Mesendoderm (in vitro differentiated cells): ENCODE results near the gene SUCO.
A peak's percentile ranks its signal among the peaks of the same experiment; 100 is the strongest.

Source experiments
- DNase-seq: peaks from one replicate; pipeline ENCODE4 v3.0.0; 2013
- H2AK5ac ChIP-seq: 2 replicates; pipeline ENCODE4 v1.6.1; 2013; ENCODE audit warnings: low read length, inconsistent platforms
- H2BK120ac ChIP-seq: 2 replicates; pipeline ENCODE4 v1.6.1; 2013; ENCODE audit warnings: low read depth, mild to moderate bottlenecking, low read length, moderate library complexity, mixed read lengths
- H2BK15ac ChIP-seq: replicated peaks from 2 replicates; pipeline ENCODE4 v1.6.1; 2013; ENCODE audit warnings: low read depth, mild to moderate bottlenecking, moderate library complexity
- H2BK5ac ChIP-seq: 2 replicates; pipeline ENCODE4 v1.6.1; 2013; ENCODE audit warnings: low read length, inconsistent platforms
- H3K18ac ChIP-seq: 2 replicates; pipeline ENCODE4 v1.6.1; 2013; ENCODE audit warnings: mild to moderate bottlenecking, low read length, mixed read lengths
- H3K23ac ChIP-seq: one replicate; pipeline ENCODE4 v1.6.1; 2013; ENCODE audit warnings: low read length
- H3K27ac ChIP-seq: 2 replicates; pipeline ENCODE4 v1.5.1; 2013; ENCODE audit warnings: low read depth, mild to moderate bottlenecking, inconsistent platforms, low read length, moderate library complexity
- H3K27me3 ChIP-seq: 2 replicates; pipeline ENCODE4 v1.6.1; 2013; ENCODE audit warnings: low read length, control low read depth, mild to moderate bottlenecking, inconsistent platforms; ENCODE audit not compliant: insufficient read depth, poor library complexity
- H3K36me3 ChIP-seq: 2 replicates; pipeline ENCODE4 v1.6.1; 2013; ENCODE audit warnings: low read length, inconsistent platforms; ENCODE audit not compliant: control insufficient read depth, insufficient read depth
- H3K4ac ChIP-seq: one replicate; pipeline ENCODE4 v1.6.1; 2013; ENCODE audit warnings: low read depth, mild to moderate bottlenecking, low read length, moderate library complexity
- H3K4me1 ChIP-seq: 2 replicates; pipeline ENCODE4 v1.6.1; 2013; ENCODE audit warnings: low read depth, low read length, inconsistent platforms; ENCODE audit not compliant: control insufficient read depth
- H3K4me2 ChIP-seq: 2 replicates; pipeline ENCODE4 v1.6.1; 2013; ENCODE audit warnings: low read length
- H3K4me3 ChIP-seq: 2 replicates; pipeline ENCODE4 v1.5.1; 2013; ENCODE audit warnings: mild to moderate bottlenecking, low read length
- H3K56ac ChIP-seq: one replicate; pipeline ENCODE4 v1.6.1; 2013; ENCODE audit warnings: low read length
- H3K79me1 ChIP-seq: 2 replicates; pipeline ENCODE4 v1.6.1; 2013; ENCODE audit warnings: low read length, inconsistent platforms
- H3K79me2 ChIP-seq: 2 replicates; pipeline ENCODE4 v1.6.1; 2013; ENCODE audit warnings: mild to moderate bottlenecking, low read length; ENCODE audit not compliant: control insufficient read depth, insufficient read depth
- H3K9ac ChIP-seq: 2 replicates; pipeline ENCODE4 v1.6.1; 2013; ENCODE audit warnings: low read length, inconsistent platforms
- H4K5ac ChIP-seq: one replicate; pipeline ENCODE4 v1.6.1; 2013; ENCODE audit warnings: low read length
- H4K8ac ChIP-seq: one replicate; pipeline ENCODE4 v1.6.1; 2013; ENCODE audit warnings: low read depth, mild to moderate bottlenecking, control low read depth, low read length, moderate library complexity
- WGBS: extraction: QIAGEN DNeasy Blood & Tissue Kit; methylation state at CpG from one replicate; pipeline ENCODE4 v1.1.7; 2013; ENCODE audit warnings: low lambda C conversion rate, missing lambda C conversion rate; ENCODE audit not compliant: insufficient coverage; ENCODE audit errors: extremely low coverage; 5-methylcytosine and 5-hydroxymethylcytosine counted together

SUCO gene

GRCh38 chr1:172517081-172517480 is 15.9 kb upstream of the SUCO start:
- H4K8ac ChIP-seq: no peak overlapping the region
- H3K4me1 ChIP-seq: no peaks in the 10 kb centered on the region
- H2BK120ac ChIP-seq: no peak overlapping the region
- H4K5ac ChIP-seq: no peak overlapping the region
- H3K4me2 ChIP-seq: no peak overlapping the region
- no peaks in the 10 kb centered on the region for H3K36me3 ChIP-seq
- no peak overlapping the region for H2BK5ac ChIP-seq
- H3K27me3 ChIP-seq: no peaks in the 10 kb centered on the region
- no peak overlapping the region for H2AK5ac ChIP-seq
- no peak overlapping the region for H3K9ac ChIP-seq
- no peak overlapping the region for H3K23ac ChIP-seq
- no peak overlapping the region for H3K4ac ChIP-seq
- no peak overlapping the region for H3K18ac ChIP-seq
- H3K27ac ChIP-seq: no peak overlapping the region
- DNase-seq: no peak
- no peaks in the 10 kb centered on the region for H3K79me2 ChIP-seq
- no peak overlapping the region for H3K4me3 ChIP-seq
- no peak overlapping the region for H2BK15ac ChIP-seq
- H3K56ac ChIP-seq: no peak overlapping the region
- no CpG with 5 or more reads among the region's 1 CpG for WGBS
- no peaks in the 10 kb centered on the region for H3K79me1 ChIP-seq

- WGBS: no CpG with 5 or more reads among the region's 4 CpGs
- H3K4me1 ChIP-seq: no peaks in the 10 kb centered on the region
- no peak overlapping the region for H3K27ac ChIP-seq
- H3K4me3 ChIP-seq: no peak overlapping the region
- H3K23ac ChIP-seq: no peak overlapping the region
- no peak overlapping the region for H4K8ac ChIP-seq
- no peaks in the 10 kb centered on the region for H3K79me1 ChIP-seq
- no peaks in the 10 kb centered on the region for H3K36me3 ChIP-seq
- no peaks in the 10 kb centered on the region for H3K79me2 ChIP-seq
- DNase-seq: no peak
- H2BK15ac ChIP-seq: no peak overlapping the region
- no peaks in the 10 kb centered on the region for H3K27me3 ChIP-seq
- no peak overlapping the region for H3K9ac ChIP-seq
- H4K5ac ChIP-seq: no peak overlapping the region
- H2BK5ac ChIP-seq: no peak overlapping the region
- H3K4ac ChIP-seq: no peak overlapping the region
- H3K56ac ChIP-seq: no peak overlapping the region
- H2AK5ac ChIP-seq: no peak overlapping the region
- no peak overlapping the region for H2BK120ac ChIP-seq
- no peak overlapping the region for H3K4me2 ChIP-seq
- H3K18ac ChIP-seq: no peak overlapping the region
Observed at GRCh38 chr1:172517545-172517944, 15.4 kb upstream of the SUCO start.

GRCh38 chr1:172529304-172529703 is 3.6 kb upstream of the SUCO start:
- Histone ChIP-seq H3K27me3 (no peaks in the 10 kb centered on the region), H4K5ac (no peak overlapping the region), H2BK15ac (no peak overlapping the region), H3K4me2 (no peak overlapping the region), H3K56ac (no peak overlapping the region), H3K4ac (no peak overlapping the region), H2BK120ac (no peak overlapping the region), H3K23ac (no peak overlapping the region), H4K8ac (no peak overlapping the region), H3K27ac (no peak overlapping the region), H2AK5ac (no peak overlapping the region), H3K79me1 (peaks cover 5% of the 10 kb centered on the region), H3K18ac (no peak overlapping the region), H3K4me3 (no peak overlapping the region), H3K79me2 (peaks cover 9% of the 10 kb centered on the region), H2BK5ac (no peak overlapping the region), H3K4me1 (no peaks in the 10 kb centered on the region), H3K9ac (no peak overlapping the region), H3K36me3 (no peaks in the 10 kb centered on the region)
- WGBS: no CpG with 5 or more reads among the region's 4 CpGs
- no peak for DNase-seq

GRCh38 chr1:172530000-172530399 is 3.0 kb upstream of the SUCO start:
- Histone ChIP-seq H2BK5ac (no peak overlapping the region), H4K5ac (no peak overlapping the region), H3K36me3 (no peaks in the 10 kb centered on the region), H3K4me3 (no peak overlapping the region), H3K4me1 (no peaks in the 10 kb centered on the region), H3K18ac (no peak overlapping the region), H3K56ac (no peak overlapping the region), H3K79me2 (peaks cover 12% of the 10 kb centered on the region), H3K79me1 (peaks cover 5% of the 10 kb centered on the region), H2AK5ac (no peak overlapping the region), H3K27me3 (no peaks in the 10 kb centered on the region), H3K9ac (no peak overlapping the region), H4K8ac (no peak overlapping the region), H3K23ac (no peak overlapping the region), H2BK120ac (no peak overlapping the region), H3K27ac (no peak overlapping the region), H3K4ac (no peak overlapping the region), H3K4me2 (no peak overlapping the region), H2BK15ac (no peak overlapping the region)
- DNase-seq: no peak
- WGBS: no CpG with 5 or more reads among the region's 2 CpGs

GRCh38 chr1:172531412-172532182 is 1.4 kb upstream of the SUCO start:
- no peak overlapping the region for H3K23ac ChIP-seq
- no CpG with 5 or more reads among the region's 11 CpGs for WGBS
- DNase-seq: no peak

More at GRCh38 chr1:172531412-172532182, 1.4 kb upstream of the SUCO start:
- Histone ChIP-seq H3K4me2 (peak overlapping the region; percentile 62), H3K4ac (no peak overlapping the region), H3K27me3 (no peaks in the 10 kb centered on the region), H2BK120ac (no peak overlapping the region), H3K18ac (peak overlapping the region; percentile 94), H3K4me1 (peaks cover 3% of the 10 kb centered on the region), H3K56ac (peak overlapping the region; percentile 97), H3K36me3 (no peaks in the 10 kb centered on the region), H4K5ac (peak overlapping the region; percentile 64), H3K79me2 (peaks cover 25% of the 10 kb centered on the region), H4K8ac (no peak overlapping the region), H2BK5ac (peak overlapping the region; percentile 37), H3K9ac (peak overlapping the region; percentile 78), H2BK15ac (no peak overlapping the region), H3K27ac (peak overlapping the region; percentile 51), H3K4me3 (peak overlapping the region; percentile 66), H2AK5ac (no peak overlapping the region), H3K79me1 (peaks cover 7% of the 10 kb centered on the region)
